NB4 (cell line): ENCODE results near the gene NLRC3.

Experiments
- DNase-seq: peaks from one replicate; pipeline ENCODE4 v3.0.0; 2010; ENCODE audit warnings: low read depth
- H3K4me3 ChIP-seq: one replicate; pipeline ENCODE4 v1.5.1; 2011; ENCODE audit warnings: mild to moderate bottlenecking, low read depth, low read length, moderate library complexity
- MYC ChIP-seq: IDR thresholded peaks from 2 replicates; pipeline ENCODE4 v1.6.1; 2011; ENCODE audit warnings: low read depth, low read length
- POLR2A ChIP-seq: IDR thresholded peaks from 2 replicates; pipeline ENCODE4 v1.6.1; 2011; ENCODE audit warnings: mild to moderate bottlenecking; ENCODE audit not compliant: insufficient read length; ENCODE audit errors: extremely low read depth
- TF ChIP-seq, protein P1 (sequence below): IDR thresholded peaks from one replicate; pipeline ENCODE4 v1.5.1; 2012; ENCODE audit warnings: low read depth, low read length
- TF ChIP-seq, protein P2 (sequence below): IDR thresholded peaks from 2 replicates; pipeline ENCODE4 v1.6.1; 2011; ENCODE audit warnings: low read depth, low read length

Gene NLRC3

DNA sequence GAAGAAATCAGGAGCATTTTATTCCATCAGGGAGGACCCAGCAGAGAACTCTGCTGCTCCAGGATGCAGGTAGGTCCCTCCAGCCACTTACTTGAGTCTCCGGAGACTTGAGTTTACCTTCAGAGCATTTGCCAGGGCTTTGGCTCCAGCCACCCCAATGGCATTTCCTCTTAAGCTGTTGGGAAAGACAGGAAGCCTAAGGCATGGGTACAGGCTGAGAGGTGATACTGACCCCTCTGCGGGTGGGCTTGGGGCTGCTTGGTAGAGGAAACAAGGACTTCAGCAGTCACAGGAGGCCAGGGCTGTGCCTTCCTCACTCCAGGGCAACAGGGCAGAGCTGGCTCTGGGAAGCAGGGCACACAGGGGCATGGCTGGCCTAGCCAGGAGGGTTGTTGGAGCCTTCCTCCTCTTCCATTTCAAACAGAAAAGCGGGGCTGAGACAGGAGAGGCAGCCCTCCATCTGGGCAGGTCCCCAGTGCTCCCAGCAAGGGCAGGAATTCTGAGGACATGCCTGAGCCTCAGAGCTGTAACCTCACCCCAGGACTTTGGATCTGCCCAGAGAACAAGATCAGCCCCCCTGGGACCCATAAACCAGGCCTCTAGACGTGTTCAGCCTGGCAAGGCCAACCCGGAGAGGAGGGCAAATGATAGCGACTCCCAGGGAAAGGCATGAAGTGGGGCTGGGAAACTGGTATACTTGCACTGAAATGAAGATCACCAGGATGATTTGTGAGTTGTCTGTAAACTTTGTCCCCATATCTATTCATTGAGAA, 34.4 kb downstream of the NLRC3 start:
- TF ChIP-seq, protein P1, sequence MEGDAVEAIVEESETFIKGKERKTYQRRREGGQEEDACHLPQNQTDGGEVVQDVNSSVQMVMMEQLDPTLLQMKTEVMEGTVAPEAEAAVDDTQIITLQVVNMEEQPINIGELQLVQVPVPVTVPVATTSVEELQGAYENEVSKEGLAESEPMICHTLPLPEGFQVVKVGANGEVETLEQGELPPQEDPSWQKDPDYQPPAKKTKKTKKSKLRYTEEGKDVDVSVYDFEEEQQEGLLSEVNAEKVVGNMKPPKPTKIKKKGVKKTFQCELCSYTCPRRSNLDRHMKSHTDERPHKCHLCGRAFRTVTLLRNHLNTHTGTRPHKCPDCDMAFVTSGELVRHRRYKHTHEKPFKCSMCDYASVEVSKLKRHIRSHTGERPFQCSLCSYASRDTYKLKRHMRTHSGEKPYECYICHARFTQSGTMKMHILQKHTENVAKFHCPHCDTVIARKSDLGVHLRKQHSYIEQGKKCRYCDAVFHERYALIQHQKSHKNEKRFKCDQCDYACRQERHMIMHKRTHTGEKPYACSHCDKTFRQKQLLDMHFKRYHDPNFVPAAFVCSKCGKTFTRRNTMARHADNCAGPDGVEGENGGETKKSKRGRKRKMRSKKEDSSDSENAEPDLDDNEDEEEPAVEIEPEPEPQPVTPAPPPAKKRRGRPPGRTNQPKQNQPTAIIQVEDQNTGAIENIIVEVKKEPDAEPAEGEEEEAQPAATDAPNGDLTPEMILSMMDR = no peak
- TF ChIP-seq, protein P2, sequence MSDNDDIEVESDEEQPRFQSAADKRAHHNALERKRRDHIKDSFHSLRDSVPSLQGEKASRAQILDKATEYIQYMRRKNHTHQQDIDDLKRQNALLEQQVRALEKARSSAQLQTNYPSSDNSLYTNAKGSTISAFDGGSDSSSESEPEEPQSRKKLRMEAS = no peak
- TF ChIP-seq MYC (no peak), POLR2A (no peak)
- DNase-seq = peak; percentile 24
- H3K4me3 ChIP-seq = no peak overlapping the region

DNA sequence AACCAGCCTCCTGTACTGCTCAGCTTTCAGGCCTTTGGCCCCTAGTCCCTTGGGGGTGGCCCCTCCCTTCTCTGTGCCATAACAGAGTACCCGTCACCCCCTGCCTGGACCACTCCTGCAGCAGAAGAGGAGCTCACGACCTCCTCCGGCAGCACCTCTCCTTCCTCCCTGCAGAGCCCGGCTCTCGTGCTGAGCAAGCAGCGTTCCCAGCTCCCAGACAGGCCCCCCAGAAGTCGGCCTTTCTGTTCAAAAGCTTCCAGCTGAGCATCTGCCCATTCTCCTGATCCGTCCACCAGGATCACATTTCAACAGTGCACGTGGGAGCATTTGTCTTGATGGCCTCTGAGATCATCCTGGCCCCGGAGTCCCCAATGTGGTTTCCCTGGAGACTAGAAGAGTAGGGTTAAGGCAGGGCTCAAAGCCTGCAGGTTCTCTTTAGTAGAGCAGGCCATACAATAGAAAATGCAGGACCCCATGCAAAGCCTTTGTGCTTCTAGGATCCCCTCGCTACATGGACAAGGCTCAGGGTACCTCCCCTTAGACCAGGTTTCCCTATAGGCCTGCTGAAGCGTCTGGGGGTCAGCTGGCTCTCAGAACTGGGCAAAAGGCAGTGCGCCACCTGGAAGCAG, 35.6 kb downstream of the NLRC3 start:
- H3K4me3 ChIP-seq = no peak overlapping the region
- TF ChIP-seq, protein P1 = no peak
- TF ChIP-seq, protein P2 = no peak
- no peak for TF ChIP-seq MYC
- no peak for TF ChIP-seq POLR2A
- DNase-seq = no peak

DNA sequence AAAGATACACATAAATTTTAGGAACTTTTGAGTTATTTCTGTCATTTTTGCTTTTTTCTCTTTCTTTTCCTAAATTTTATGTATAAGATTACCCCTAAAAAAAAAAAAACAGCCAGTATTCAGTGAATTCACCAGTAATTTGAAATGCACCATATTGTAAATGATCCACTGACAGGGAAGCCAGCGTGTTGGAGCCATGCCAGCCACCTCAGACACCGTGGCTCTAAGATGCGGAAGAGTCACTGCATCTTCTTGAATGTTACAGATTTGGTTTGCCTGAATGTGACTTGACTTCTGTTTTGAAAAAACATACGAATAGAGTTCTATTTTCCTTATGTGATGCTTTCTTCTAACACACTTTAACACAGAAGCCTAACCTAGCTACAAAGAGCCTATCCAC, 39.0 kb downstream of the NLRC3 start:
- TF ChIP-seq, protein P1 = no peak
- no peak for TF ChIP-seq POLR2A
- TF ChIP-seq MYC = no peak
- TF ChIP-seq, protein P2 = no peak
- DNase-seq = no peak
- H3K4me3 ChIP-seq = no peak overlapping the region

DNA sequence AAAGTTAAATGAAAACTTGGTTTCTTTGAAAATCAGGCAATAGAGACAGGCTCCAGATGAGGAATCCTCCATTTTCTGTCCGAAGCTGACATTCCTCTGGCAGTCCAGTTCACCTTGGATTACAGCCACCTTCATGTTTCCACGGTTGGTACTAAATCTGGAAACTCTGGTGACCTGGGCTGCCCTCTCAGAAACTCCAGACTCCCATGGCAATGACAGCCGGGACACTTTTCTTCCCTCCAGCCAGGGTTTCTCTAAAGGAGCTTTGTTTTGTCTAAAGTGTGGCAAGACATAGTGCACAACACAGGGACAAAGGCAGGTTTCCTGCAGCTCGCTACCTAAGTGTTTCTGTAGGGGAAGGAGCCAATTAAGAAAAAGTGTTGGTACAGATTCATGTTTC, 40.4 kb downstream of the NLRC3 start:
- no peak for DNase-seq
- no peak overlapping the region for H3K4me3 ChIP-seq
- TF ChIP-seq, protein P2 = no peak
- TF ChIP-seq POLR2A = no peak
- no peak for TF ChIP-seq MYC
- TF ChIP-seq, protein P1 = no peak

DNA sequence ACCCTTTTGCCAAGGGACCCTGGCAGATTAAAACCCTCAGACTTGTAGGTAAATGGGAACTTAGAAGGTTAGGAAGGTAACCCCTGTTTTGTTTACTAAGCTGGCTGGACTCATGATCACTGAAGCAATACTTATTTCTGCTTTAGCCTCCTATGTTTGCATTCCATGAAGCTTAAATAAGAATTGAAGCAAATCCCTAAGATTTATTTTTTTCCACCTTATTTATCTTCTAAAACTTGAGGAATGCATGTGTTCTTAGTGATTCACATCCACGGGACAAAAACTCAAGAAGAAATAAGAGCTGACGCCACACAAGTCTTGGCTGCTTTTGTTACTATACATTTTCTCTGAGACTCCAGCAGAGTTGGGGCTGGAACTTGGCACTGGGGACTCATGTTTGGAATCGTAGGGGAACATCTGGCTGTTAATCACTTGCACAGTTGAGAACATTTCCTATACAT, 40.9 kb downstream of the NLRC3 start:
- no peak overlapping the region for H3K4me3 ChIP-seq
- TF ChIP-seq POLR2A (no peak), MYC (no peak)
- TF ChIP-seq, protein P1 = no peak
- TF ChIP-seq, protein P2 = no peak
- no peak for DNase-seq
